Pulmonary artery endothelial cell (primary cell): ENCODE measurements around the gene CHCHD10. TPM values are rescaled to one million over a fixed set of nuclear protein-coding genes. Genes with fewer than 3 reads are reported as not detected.

ENCODE experiments used
- DNase-seq: peaks from one replicate; pipeline ENCODE4 v3.0.0-alpha.2; 2011; ENCODE audit warnings: low read depth, low spot score
- total RNA-seq: library from RNA; depleted of rRNA; stranded (reverse); fragments of >200 nt; gene quantifications from 2 replicates; pipeline ENCODE4 v1.2.3, GENCODE V29; 2014

CHCHD10 gene
- total RNA-seq, 1 donor from 2014 or later, result 11.3 TPM

DNA sequence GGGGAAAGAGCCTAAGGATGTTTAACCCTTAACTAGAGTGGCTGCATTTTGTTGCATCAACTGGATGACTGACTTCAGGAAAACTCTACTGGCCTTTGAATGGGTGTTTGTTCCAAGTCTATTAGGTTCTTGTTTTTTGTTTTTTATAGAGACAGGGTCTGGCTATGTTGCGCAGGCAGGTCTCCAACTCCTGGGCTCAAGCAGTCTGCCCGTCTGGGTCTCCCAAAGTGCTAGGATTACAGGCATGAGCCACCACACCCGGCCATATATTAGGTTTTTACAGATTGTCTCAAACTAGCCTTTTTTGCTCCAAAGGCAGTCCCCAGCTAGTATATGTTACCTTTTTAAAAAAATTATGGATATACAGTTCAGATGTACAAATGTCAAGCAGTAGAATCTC lies 20.1 kb upstream of the CHCHD10 start:
- no peak for DNase-seq

DNA sequence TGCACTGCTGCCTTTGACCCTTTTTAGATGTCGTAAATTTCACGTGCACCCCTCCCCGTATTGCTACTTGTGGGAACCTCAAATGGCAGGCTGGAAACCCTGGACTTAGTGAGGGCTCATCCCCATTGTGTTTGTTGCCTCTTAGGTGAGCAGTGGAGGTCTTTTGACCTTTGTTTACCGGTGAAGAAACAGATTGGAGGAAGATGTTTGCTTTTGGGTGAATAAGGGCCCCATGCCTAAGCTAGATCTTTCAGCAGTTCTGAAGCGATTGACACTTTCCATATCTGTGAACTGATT lies 19.8 kb upstream of the CHCHD10 start:
- no peak for DNase-seq

DNA sequence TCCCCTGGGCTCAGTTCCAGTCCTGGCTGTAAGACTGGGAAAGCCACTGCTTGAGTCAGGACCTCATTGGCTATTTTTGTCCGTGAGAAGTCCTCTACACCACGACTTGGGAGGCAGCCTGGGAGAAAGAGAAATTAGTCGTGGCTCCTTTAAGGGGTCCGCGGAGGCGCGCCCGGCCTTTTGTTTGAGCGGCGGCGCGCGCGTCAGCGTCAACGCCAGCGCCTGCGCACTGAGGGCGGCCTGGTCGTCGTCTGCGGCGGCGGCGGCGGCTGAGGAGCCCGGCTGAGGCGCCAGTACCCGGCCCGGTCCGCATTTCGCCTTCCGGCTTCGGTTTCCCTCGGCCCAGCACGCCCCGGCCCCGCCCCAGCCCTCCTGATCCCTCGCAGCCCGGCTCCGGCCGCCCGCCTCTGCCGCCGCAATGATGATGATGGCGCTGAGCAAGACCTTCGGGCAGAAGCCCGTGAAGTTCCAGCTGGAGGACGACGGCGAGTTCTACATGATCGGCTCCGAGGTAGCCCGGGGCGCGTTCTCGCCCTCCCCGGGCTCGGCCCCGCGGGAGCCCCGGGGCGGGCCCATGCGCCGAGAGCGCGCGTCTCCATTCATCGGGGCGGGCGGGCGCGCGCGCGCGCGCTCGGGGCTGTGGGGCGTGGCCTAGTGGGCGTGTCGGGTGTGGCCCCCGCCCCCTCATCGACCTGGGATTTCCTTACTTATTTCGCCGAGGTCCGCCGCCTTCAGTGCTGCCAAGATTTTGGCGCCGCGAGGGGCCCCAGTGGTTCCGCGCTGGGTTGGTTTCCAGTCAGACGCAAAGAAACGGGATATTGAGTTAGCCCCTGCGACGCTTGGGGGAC lies 19.2 kb upstream of the CHCHD10 start, which contains the start of gene SMARCB1:
Gene SMARCB1, plus strand, starts transcription at position 215 of the 848 bp plus-strand sequence. Its CDS starts 204 bp downstream, at position 419.
- peak; percentile 60 for DNase-seq

DNA sequence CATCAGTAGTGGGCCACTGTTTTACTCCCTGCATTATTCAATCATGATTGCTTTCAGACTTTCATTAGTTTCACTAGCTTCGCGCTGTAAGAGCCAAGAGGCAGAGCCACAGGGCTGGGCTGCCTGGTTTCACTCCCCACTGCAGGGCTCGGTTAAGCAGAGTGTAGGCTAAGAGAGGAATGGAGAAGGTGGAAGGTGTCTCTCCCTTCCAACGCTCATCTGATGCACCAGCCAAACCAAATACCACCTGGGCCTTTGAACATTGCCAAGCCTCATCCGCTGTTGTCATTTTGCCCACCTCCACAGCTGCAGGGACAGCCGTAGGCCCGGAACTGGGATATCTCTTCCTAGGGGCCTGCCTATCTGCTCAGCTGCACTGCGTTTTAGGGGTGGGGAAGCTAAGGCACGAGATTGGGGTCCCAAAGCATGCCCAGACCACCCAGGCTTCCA lies 18.5 kb upstream of the CHCHD10 start:
- DNase-seq, result no peak

DNA sequence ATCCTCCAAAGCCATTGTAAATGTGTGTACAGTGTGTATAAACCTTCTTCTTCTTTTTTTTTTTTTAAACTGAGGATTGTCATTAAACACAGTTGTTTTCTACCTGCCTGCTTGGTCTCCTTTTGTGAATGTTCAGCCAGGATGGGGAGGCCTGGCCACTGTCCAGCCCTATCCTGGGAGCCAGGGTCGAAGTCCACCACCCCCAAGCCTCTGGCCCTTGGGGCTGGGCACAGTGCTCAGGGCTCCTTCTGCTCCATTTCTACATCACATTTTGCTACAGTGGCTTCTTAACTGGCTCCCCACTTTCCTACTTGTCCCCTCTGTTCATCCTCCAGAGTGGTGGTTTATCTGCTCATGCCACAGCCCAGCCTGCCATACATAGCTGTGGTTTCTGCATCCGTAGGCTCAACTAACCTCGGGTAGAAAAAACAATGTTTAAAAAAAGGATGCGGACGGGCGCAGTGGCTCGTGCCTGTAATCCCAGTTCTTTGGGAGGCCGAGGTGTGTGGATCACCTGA lies 16.5 kb upstream of the CHCHD10 start:
- no peak for DNase-seq

DNA sequence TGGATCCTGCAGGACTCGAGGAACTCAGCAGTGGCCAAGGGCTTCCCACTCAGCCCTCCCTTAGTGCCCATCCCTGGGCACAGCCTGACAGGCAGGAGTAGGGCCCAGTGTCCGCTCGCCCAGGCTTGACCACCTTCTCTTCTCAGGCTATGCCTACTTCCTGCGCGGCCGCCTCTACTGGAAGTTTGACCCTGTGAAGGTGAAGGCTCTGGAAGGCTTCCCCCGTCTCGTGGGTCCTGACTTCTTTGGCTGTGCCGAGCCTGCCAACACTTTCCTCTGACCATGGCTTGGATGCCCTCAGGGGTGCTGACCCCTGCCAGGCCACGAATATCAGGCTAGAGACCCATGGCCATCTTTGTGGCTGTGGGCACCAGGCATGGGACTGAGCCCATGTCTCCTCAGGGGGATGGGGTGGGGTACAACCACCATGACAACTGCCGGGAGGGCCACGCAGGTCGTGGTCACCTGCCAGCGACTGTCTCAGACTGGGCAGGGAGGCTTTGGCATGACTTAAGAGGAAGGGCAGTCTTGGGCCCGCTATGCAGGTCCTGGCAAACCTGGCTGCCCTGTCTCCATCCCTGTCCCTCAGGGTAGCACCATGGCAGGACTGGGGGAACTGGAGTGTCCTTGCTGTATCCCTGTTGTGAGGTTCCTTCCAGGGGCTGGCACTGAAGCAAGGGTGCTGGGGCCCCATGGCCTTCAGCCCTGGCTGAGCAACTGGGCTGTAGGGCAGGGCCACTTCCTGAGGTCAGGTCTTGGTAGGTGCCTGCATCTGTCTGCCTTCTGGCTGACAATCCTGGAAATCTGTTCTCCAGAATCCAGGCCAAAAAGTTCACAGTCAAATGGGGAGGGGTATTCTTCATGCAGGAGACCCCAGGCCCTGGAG lies 15.7 kb upstream of the CHCHD10 start:
- DNase-seq, result no peak

DNA sequence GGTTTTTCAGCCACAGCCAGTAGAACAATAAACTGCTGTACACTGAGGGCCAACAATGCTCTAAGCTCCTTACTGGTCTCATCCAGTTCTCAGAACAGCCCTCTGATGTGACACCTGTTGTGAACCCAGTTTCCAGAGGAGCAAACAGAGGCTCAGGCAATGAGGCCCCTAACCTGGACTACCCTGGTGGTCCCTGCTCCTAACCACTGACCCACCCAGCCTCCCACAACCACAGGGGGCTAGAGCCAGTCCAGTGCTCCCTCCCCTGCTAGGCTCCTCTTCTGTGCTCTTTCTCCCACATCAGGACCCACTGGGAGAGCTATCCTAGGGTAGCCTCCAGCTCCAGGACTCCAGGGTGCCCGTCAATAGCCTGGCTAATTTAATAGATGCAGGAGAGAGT lies 14.9 kb upstream of the CHCHD10 start:
- no peak for DNase-seq

DNA sequence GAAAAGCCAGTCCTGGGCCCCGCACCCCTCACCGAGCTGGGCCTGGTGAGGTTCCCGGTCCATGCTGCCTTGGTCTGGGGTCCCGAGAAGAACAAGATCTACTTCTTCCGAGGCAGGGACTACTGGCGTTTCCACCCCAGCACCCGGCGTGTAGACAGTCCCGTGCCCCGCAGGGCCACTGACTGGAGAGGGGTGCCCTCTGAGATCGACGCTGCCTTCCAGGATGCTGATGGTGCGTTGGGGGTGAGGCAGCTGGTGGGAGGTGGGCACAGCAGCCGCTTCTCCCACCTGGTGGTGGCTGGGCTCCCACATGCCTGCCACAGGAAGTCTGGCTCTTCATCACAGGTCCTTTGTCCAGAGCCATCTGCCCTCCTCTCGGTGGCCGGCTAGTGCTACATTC lies 14.5 kb upstream of the CHCHD10 start:
- DNase-seq, result no peak

DNA sequence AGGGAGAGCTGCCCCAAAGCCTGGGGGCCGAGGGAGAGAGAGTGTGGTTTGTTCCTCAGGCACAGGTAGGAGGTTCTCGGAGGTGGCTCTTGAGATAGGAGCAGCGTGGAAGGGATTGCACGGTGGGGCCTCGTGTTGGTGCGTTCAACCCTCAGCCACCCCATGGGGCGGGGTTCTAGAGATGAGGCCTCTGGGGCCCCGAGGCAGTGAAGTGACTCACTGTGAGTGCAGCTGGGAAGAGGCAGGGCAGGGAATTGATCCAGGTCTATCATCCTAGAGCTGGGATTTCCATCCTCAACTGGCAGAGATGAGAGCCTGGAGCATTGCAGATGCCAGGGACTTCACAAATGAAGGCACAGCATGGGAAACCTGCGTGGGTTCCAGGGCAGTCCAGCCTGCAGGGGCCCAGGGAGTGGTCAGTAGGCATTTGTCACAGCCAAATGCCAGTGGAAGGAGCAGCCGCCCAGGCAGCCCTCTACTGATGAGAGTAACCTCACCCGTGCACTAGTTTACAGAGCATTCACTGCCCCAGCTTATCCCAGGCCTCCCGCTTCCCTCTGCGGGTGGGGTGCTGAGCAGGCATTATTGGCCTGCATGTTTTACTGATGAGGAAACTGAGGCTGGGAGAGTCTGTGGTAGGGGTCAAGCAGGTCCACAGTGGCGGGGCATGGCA lies 13.9 kb upstream of the CHCHD10 start:
- DNase-seq, result no peak

DNA sequence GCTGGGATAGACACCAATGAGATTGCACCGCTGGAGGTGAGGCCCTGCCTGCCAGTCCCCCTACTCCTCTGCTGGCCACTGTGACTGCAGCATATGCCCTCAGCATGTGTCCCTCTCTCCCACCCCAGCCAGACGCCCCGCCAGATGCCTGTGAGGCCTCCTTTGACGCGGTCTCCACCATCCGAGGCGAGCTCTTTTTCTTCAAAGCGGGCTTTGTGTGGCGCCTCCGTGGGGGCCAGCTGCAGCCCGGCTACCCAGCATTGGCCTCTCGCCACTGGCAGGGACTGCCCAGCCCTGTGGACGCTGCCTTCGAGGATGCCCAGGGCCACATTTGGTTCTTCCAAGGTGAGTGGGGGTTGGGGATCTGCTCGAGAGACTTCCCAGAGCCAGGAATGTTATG lies 13.3 kb upstream of the CHCHD10 start:
- DNase-seq, result no peak

DNA sequence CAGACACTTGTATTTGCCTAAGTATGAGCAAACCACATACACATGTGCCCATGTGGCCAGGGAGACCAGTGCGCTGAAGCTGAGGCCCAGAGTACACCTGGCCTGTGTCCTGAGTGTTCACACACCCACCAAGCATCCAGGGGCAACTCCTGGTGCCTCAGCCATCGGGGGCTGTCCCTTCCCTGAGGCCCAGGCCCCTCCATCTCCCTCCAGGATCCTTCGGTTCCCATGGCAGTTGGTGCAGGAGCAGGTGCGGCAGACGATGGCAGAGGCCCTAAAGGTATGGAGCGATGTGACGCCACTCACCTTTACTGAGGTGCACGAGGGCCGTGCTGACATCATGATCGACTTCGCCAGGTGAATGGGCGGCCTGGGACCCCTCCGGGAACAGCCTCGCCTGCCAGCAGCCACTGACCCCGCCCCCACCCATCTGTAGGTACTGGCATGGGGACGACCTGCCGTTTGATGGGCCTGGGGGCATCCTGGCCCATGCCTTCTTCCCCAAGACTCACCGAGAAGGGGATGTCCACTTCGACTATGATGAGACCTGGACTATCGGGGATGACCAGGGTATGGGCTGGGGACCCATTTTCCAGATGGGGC lies 12.5 kb upstream of the CHCHD10 start:
- no peak for DNase-seq

DNA sequence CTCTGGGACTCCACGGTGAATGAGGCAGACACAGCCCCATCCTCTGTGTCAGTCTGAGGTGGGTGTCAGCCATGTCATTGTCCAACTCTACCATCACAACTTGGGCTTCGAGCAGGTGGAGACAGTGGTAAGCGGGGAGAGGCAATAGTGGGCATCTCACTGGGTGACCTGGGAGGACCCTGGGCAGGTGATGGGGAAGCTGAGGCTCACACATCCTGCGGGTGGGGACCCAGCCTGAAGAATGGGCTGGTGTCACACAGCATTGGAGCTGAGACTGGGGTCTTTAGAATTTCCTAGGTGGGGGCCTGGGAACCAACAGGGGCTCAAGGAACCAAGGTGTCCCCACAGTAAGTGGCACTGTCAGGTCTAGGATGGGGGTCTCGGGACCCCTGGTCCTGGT lies 12.0 kb upstream of the CHCHD10 start:
- DNase-seq, result no peak

DNA sequence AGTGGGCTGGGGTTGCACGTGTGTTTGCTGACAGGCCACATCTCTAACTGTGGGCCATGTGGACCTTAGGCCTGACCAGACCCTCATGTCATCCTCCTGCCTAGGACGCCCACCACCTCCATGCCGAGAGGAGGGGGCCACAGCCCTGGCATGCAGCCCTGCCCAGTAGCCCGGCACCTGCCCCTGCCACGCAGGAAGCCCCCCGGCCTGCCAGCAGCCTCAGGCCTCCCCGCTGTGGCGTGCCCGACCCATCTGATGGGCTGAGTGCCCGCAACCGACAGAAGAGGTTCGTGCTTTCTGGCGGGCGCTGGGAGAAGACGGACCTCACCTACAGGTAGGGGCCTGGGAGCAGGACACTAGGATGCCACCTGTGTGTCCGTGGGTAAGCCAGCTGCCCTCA lies 11.3 kb upstream of the CHCHD10 start:
- DNase-seq, result no peak

DNA sequence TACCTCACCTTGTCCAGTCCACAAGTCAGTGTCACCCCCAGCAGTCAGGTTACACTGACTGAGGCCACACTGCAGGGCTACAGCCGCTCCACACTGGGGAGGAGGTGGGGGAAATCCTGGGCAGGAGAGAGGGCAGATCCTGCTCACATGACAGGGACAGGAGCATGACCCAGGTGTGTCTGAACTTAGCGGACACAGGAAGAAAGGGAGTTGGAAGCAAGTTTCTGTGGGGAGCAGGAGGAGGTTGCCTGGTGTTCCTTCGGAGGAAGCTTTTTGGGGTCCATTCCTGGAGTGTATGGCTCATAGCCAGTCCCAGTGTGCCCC lies 10.8 kb upstream of the CHCHD10 start:
- DNase-seq, result no peak

DNA sequence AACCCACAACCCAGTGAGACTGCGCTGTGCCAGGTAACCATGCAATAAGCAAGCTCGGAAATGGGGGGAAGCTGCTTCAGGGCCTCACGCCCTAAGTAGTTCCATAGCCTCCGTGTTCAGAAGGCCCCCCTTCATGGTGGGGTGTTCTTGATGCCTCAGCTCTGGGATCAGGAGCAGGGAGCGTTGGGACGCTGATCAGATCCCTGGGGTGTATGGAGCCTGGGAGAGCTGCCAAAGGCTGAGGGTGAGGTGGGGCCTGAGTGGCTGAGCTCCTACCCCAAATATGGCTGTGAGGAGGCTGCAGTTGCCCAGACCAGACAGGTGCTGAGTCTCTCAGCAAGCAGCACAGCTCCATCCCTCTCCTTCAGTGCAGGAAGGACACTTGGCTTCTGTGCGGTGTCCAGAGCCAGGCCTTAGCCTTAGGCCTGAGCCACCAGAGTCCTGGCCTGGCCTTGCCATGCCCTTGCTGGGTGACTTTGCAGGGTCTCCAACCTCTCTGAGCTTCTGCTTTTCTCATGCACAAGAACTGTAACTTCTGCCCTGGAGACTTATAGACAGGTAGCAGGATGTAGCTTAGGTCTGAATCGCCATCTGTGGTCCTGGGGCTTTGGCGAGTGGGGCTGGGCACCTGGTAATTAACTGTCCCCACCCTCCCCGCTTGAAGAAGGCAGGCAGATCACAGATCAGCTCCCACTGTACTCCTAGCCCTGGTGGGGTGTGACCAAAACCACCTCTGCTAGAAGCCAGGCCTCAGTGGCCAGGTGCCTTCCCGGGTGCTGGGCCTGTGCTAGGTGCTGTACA lies 10.2 kb upstream of the CHCHD10 start:
- no peak for DNase-seq

DNA sequence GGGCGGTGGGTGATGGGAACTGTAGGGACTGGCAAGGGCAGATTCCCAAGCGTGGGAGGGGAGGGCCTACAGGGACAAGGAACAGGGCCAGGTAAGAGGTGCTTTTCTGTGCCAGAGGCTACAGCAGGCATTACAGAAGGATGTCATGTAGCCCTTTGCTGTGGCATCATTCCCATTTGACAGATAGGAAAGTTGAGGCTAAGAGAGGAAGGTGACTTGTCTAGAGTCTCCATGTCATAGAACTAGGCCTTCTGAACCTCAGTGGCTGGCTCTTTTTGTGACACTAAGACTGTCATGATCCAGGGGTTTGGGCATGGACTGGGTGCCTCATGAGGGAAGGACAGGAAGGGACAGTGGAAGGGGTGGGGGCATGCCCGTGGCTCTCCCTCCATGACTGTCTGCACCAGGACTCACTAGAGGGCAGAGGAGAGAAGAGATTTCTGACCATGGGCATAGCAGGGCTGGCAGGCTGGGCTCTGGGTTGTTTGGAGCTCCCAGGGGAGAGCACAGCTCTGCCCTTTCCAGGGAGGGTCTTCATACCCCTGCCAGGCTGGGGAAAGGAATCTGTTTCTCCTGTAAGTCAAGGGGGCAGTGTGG lies 8.1 kb upstream of the CHCHD10 start:
- DNase-seq, result no peak

DNA sequence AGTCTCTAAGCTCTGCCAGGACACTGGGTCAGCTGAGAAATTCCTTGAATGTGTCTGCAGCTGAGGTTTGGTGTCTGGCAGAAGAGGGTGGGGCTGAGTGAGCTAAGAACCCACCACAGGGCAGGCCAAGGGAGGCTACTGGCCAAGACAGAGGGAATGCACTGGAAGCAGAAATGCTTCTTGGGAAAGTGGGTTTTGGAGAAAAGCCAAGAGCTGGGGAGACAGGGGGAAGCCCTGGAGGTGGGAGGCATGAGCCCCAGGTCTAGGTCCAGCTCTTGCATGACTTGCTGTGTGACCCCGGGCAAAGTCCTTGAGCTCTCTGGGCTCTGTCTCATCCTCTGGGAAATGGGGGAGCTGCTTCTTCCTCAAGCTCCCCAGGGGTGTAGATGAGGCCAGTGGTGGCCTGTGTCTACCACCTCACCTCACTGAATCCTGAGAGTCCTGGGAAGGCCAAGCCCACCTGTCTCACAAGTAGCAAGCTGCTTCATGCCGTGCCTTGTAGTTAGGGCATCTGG lies 7.2 kb upstream of the CHCHD10 start:
- DNase-seq, result no peak

DNA sequence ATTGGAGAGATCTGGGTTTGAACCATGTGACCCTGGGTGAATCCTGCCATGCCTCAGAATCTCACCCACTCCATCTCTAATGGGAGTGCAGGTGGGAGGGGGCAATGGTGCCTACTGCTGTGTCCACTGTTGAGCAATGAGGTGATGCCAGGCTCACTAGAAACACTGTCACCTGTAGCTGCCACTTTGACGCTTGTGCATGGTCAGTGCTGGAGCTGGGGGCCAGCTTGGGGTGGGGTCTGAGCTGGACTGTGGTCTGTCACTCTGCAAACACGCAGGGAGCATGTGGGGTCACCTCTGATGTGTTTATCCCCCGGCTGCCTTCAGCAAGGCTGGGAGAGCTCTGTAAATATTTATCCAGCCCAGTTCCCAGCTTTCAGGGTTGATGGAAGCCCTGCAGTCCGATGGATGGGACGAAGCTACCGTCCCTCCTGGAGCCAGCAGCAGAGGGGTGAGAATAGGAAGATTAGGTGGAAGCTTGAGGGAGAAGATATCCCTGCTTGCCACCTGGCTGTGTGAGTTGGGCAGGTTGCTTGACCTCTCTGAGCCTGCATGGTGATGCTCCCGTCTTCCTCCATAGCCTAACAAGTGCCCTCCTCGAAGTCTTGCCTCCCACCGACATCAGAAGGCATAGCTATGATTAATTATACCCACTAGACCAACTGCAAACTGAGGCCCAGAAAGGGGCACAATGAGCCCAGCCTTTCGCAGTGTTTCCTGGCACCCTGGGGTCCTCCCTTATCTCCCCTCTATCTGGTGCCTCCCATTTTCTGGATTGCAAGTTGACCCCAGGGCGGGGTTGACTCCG lies 6.5 kb upstream of the CHCHD10 start:
- no peak for DNase-seq

DNA sequence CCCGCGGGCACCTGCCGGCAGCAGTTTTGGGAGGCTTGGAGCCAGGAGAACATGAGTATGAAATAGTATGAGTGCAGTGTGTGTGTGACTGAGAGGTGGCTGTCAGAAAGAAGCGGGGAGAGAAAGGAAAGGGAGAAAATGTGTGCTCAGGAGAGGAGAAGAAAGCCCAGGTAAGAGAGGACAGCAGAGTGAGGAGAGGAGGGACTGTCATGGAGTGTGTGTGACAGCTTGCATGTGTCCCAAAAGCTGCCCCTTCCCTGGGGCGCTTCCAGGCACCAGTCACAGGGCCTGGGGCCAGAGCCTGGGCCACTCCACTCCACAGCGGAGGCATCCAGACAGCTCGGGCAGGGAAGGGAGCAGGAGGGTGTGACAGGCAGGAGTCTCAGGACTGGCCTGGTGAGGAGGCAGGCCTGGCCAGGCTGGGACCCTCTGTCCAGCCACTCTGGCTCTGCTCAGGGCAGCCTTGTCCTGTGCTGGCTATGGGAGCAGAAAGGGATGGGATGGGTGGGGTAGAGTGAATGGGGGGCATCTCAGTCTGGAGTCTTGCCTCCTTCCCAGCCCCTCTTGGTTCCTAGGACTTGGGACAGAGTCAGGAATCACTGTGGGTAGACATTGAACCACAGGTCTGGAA lies 5.8 kb upstream of the CHCHD10 start:
- no peak for DNase-seq
